GM04503 (cell line): Measurements from ENCODE around the gene CYP3A4.
"Not testable (repeated sequence)": the region's sequence is repeated elsewhere in the genome, so short reads cannot be mapped to it uniquely, and the experiment has no call there.

Experiments
- DNase-seq: peaks from one replicate; pipeline ENCODE4 v3.0.0-alpha.2; 2012; ENCODE audit warnings: low read depth

The CYP3A4 gene

DNA sequence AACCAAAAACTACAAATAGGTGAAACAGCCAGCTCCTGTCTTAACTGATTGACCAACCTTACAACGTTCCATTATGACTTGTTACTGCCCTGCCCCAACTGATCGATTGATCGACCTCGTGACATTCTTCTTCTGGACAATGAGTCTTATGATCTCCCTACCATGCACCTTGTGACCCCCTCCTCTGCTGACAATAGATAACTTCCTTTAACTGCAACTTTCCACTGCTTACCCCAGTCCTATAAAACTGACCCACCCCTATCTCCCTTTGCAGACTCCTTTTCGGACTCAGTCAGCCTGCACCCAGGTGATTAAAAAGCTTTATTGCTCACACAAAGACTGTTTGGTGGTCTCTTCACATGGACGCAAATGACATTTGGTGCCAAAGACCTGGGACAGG lies 60.8 kb downstream of the CYP3A4 start:
- DNase-seq: not testable (repeated sequence)

- no peak for DNase-seq
Observed at GRCh38 chr7:99720800-99721595, 63.0 kb downstream of the CYP3A4 start.

DNA sequence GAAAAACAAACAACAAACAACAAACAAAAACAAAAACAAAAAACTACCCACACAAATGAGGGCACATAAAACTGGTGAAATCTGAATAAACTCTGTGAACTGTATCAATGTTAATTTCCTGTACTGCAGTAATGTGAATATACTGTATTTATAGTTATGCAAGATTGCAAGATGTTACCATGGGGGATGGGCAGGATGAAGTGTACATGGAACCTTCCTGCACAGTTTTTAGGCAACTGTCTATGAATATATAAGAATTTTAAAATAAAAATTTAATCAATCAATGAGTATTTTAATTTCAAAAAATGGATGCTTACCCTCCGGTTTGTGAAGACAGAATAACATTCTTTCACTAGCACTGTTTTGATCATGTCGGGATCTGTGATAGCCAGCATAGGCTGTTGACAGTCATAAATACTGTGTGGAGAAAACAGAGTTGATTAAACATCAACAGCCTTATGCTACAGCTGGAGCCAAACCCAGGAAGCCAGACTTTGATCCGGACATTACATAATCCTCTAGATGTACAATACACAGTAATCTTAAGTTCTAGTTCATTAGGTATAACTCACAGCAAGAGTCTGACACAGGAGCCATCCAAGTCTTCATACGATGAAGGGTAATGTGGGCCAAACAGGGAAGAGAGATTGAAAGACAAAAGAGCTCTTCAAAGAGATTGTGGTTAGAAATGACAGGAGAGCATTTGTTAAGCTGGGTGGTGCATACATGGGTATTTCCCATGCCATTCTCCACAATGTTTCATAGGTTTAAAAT lies 63.8 kb downstream of the CYP3A4 start:
- DNase-seq: no peak

- DNase-seq: no peak
Observed at GRCh38 chr7:99713995-99714570, 69.9 kb downstream of the CYP3A4 start.

GRCh38 chr7:99709838-99710578 lies 74.0 kb downstream of the CYP3A4 start:
- DNase-seq: no peak

DNA sequence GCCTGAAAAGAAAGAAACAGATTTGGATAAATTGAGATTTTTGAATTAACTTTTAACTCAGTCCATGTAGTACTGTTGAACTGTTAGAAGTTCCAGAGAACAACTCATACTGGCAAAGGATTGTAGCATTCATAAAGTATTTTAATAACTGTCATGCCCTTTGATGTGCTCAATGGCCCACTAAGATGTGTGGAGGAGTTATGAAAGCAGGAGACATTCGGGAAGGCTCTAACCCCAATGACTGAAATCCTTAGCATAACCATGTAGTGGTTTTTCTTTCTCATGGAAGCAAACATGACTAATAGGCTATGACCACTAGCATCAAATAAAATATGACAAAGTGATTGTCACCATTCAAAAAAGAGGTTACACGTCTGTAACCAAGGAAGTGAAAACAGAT lies 74.7 kb downstream of the CYP3A4 start:
- DNase-seq: no peak

GRCh38 chr7:99707096-99707495 lies 76.9 kb downstream of the CYP3A4 start:
- peak; percentile 6 for DNase-seq
